Lung (tissue), 16 donors: ENCODE results near the gene DNAJB11. TPM values are rescaled to one million over a fixed set of nuclear protein-coding genes. Genes with fewer than 3 reads are reported as not detected.

ENCODE experiments used
- ATAC-seq: fragments of 200-7000 bp; cut with Tn5 transposase; one replicate; pipeline ENCODE4 v1.9.1; 2020; ENCODE audit warnings: moderate number of reproducible peaks; ENCODE audit not compliant: insufficient read depth, low FRiP score
- DNase-seq, 3 donors: peaks; one replicate each; pipeline ENCODE4 v3.0.0-alpha.2; 2013 to 2017
- H3K27ac ChIP-seq, 2 donors: one replicate each; pipeline ENCODE4 v1.5.1; 2013; ENCODE audit warnings: mild to moderate bottlenecking in 2 of 2, moderate library complexity in 2 of 2, control low read depth in 1 of 2, inconsistent platforms in 1 of 2, low read depth in 1 of 2, low read length in 1 of 2
- H3K27me3 ChIP-seq, 3 donors: one replicate each; pipeline ENCODE4 v1.5.1; 2013; ENCODE audit warnings: low read length in 2 of 3; ENCODE audit not compliant: control insufficient read depth in 3 of 3, insufficient read depth in 3 of 3
- H3K36me3 ChIP-seq, 4 donors: one replicate each; pipeline ENCODE4 v1.5.1; 2013; ENCODE audit warnings: low read length in 4 of 4, mild to moderate bottlenecking in 1 of 4, moderate library complexity in 1 of 4; ENCODE audit not compliant: control insufficient read depth in 4 of 4, insufficient read depth in 4 of 4
- H3K4me1 ChIP-seq, 5 donors: one replicate each; pipeline ENCODE4 v1.5.1; 2013; ENCODE audit warnings: low read length in 5 of 5, mild to moderate bottlenecking in 2 of 5, moderate library complexity in 1 of 5; ENCODE audit not compliant: control insufficient read depth in 5 of 5, insufficient read depth in 5 of 5
- H3K4me3 ChIP-seq: one replicate; pipeline ENCODE4 v1.5.1; 2013; ENCODE audit warnings: mild to moderate bottlenecking, control low read depth, moderate library complexity
- H3K9ac ChIP-seq, 2 donors: one replicate each; pipeline ENCODE4 v1.5.1; 2013; ENCODE audit warnings: low read length in 2 of 2, control low read depth in 1 of 2; ENCODE audit not compliant: insufficient read depth in 1 of 2
- H3K9me3 ChIP-seq, 4 donors: one replicate each; pipeline ENCODE4 v1.5.1; 2013; ENCODE audit warnings: low read length in 3 of 4, mild to moderate bottlenecking in 1 of 4, moderate library complexity in 1 of 4; ENCODE audit not compliant: control insufficient read depth in 4 of 4, insufficient read depth in 3 of 4
- WGBS, 2 donors: extraction: QIAGEN DNeasy Blood & Tissue Kit; methylation state at CpG; one replicate each; pipeline ENCODE4 v1.1.7; 2013; 5-methylcytosine and 5-hydroxymethylcytosine counted together
- long read RNA-seq, 5 donors: transcript quantifications; one replicate each; lab custom pipeline, GENCODE V29; 2026
- polyA plus RNA-seq, 2 donors: library from polyadenylated mRNA; stranded (reverse); fragments of 200-250 nt; gene quantifications; one replicate each; pipeline ENCODE4 v1.2.1, GENCODE V29; 2013
- total RNA-seq, 2 donors: library from RNA; depleted of rRNA in 1 of 2; stranded (reverse); fragments of >200 nt in 1 of 2; gene quantifications; one replicate each; pipeline ENCODE4 v1.2.1, GENCODE V29; 2014 to 2021
- TF ChIP-seq, protein P1 (sequence below): IDR thresholded peaks from 2 replicates; pipeline ENCODE4 v1.5.1; 2012; ENCODE audit warnings: mild to moderate bottlenecking; ENCODE audit errors: control extremely low read depth, extremely low read depth
- donor health status: control.
- donor health status: control.
- donor health status: Bipolar disorder and iron deficiency.
- donor health status: healthy.
- donor health status: DM: yes; HTN: yes; CAD: no.

DNAJB11 gene
- total RNA-seq (10 to 100 TPM; 46.1 to 57.6 TPM), polyA plus RNA-seq (100 to 1,000 TPM in 1 of 2 donors, 10 to 100 TPM in 1; 48.3 to 109 TPM)
- long read RNA-seq, donor 1, full-length matches to known transcripts = 29 of 34 reads
- long read RNA-seq, donor 1, partial matches to known transcripts = 5 of 34 reads
- long read RNA-seq, donor 1, other reads (novel, unspliced or antisense) = 0 of 34 reads
- long read RNA-seq, donor 2, transcript DNAJB11-201 (10 exons, 1,688 nt) = major isoform, 5 of 15 reads
- long read RNA-seq, donor 2, partial matches to known transcripts = 9 of 15 reads
- long read RNA-seq, donor 2, other reads (novel, unspliced or antisense) = 0 of 15 reads
- long read RNA-seq, donor 3, transcript DNAJB11-201 (10 exons, 1,688 nt) = major isoform, 5 of 8 reads
- long read RNA-seq, donor 3, partial matches to known transcripts = 0 of 8 reads
- long read RNA-seq, donor 3, other reads (novel, unspliced or antisense) = 0 of 8 reads
- long read RNA-seq, donor 4, transcript DNAJB11-201 (10 exons, 1,688 nt) = major isoform, 8 of 9 reads
- long read RNA-seq, donor 4, partial matches to known transcripts = 0 of 9 reads
- long read RNA-seq, donor 4, other reads (novel, unspliced or antisense) = 0 of 9 reads
- long read RNA-seq, donor 5, full-length matches to known transcripts = 28 of 37 reads
- long read RNA-seq, donor 5, partial matches to known transcripts = 9 of 37 reads
- long read RNA-seq, donor 5, other reads (novel, unspliced or antisense) = 0 of 37 reads

- ATAC-seq (peak; percentile 92), DNase-seq (peak; percentile 100)
- H3K27ac ChIP-seq = peak within 1 kb of the TSS; percentile 92 to 99
- peaks cover 4 to 27% (median 14%) of the 10 kb centered on the region in 5 donors for H3K4me1 ChIP-seq
- H3K36me3 ChIP-seq = peaks cover 2 to 10% (median 9%) of the 10 kb centered on the region in 4 donors
- 0% methylated on average over 59 of the region's 59 CpGs for WGBS, 2 donors
- TF ChIP-seq, protein P1, sequence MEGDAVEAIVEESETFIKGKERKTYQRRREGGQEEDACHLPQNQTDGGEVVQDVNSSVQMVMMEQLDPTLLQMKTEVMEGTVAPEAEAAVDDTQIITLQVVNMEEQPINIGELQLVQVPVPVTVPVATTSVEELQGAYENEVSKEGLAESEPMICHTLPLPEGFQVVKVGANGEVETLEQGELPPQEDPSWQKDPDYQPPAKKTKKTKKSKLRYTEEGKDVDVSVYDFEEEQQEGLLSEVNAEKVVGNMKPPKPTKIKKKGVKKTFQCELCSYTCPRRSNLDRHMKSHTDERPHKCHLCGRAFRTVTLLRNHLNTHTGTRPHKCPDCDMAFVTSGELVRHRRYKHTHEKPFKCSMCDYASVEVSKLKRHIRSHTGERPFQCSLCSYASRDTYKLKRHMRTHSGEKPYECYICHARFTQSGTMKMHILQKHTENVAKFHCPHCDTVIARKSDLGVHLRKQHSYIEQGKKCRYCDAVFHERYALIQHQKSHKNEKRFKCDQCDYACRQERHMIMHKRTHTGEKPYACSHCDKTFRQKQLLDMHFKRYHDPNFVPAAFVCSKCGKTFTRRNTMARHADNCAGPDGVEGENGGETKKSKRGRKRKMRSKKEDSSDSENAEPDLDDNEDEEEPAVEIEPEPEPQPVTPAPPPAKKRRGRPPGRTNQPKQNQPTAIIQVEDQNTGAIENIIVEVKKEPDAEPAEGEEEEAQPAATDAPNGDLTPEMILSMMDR = no peak
- H3K9ac ChIP-seq = peak within 1 kb of the TSS; percentile 66 to 95
- H3K4me3 ChIP-seq = peak within 1 kb of the TSS; percentile 91
- H3K9me3 ChIP-seq = no peaks in the 10 kb centered on the region
- H3K27me3 ChIP-seq = no peaks in the 10 kb centered on the region
Observed at GRCh38 chr3:186570096-186570940, at the start of gene DNAJB11. Gene DNAJB11 (plus strand): TSS chr3:186570720. CDS start chr3:186570898, 178 bp downstream.

GRCh38 chr3:186520957-186521842 lies 49.3 kb upstream of the DNAJB11 start:
- H3K36me3 ChIP-seq = no peaks in the 10 kb centered on the region
- no peak overlapping the region for H3K9ac ChIP-seq
- peaks cover 0 to 8% (median 3%) of the 10 kb centered on the region in 4 donors for H3K9me3 ChIP-seq
- no peaks in the 10 kb centered on the region for H3K27me3 ChIP-seq
- no peak overlapping the region for H3K4me3 ChIP-seq
- H3K4me1 ChIP-seq = no peaks in the 10 kb centered on the region
- ATAC-seq (no peak), DNase-seq (no peak)
- TF ChIP-seq, protein P1 = no peak
- no peak overlapping the region for H3K27ac ChIP-seq
- WGBS, 2 donors = 73 to 81% methylated on average over 10 of the region's 10 CpGs

GRCh38 chr3:186523022-186523421 lies 47.5 kb upstream of the DNAJB11 start:
- ATAC-seq (no peak), DNase-seq (no peak)
- Histone ChIP-seq H3K9ac (no peak overlapping the region), H3K4me3 (no peak overlapping the region), H3K4me1 (no peaks in the 10 kb centered on the region), H3K27ac (no peak overlapping the region), H3K27me3 (no peaks in the 10 kb centered on the region), H3K9me3 (no peaks in the 10 kb centered on the region), H3K36me3 (no peaks in the 10 kb centered on the region)
- TF ChIP-seq, protein P1 = no peak
- WGBS, 2 donors = 94 to 96% methylated on average over 6 of the region's 6 CpGs
